K562 (cell line): ENCODE data around the gene SYCP1. TPM values are rescaled to one million over a fixed set of nuclear protein-coding genes. Genes with fewer than 3 reads are reported as not detected.

Experiments
- ARID4B ChIP-seq: sonication (generic); formaldehyde crosslinking; IDR thresholded peaks from 2 replicates; pipeline ENCODE4 v1.8.0; 2022; ENCODE audit warnings: mild to moderate bottlenecking, missing genetic modification reagents
- CBX1 ChIP-seq: sonication (generic); IDR thresholded peaks from 2 replicates; pipeline ENCODE4 v1.6.1; 2016; ENCODE audit warnings: antibody characterized with exemption, low read depth, mild to moderate bottlenecking
- CHD2 ChIP-seq: IDR thresholded peaks from 2 replicates; pipeline ENCODE4 v1.6.1; 2011; ENCODE audit warnings: low read depth, low read length
- CTCFL ChIP-seq: IDR thresholded peaks from 2 replicates; pipeline ENCODE4 v1.6.1; 2011; ENCODE audit warnings: borderline replicate concordance, low read depth, mild to moderate bottlenecking, moderate library complexity, low read length; ENCODE audit not compliant: insufficient read depth, poor library complexity, severe bottlenecking
- CXXC5 ChIP-seq: fragments of 250-450 bp; sonication (Bioruptor Pico); IDR thresholded peaks from 2 replicates; pipeline ENCODE4 v1.8.0; 2022; ENCODE audit warnings: inconsistent platforms, mild to moderate bottlenecking, moderate library complexity
- ETS2 ChIP-seq: IDR thresholded peaks from 2 replicates; pipeline ENCODE4 v1.6.1; 2016; ENCODE audit warnings: borderline replicate concordance, missing genetic modification characterization, mild to moderate bottlenecking, moderate library complexity, missing compliant biosample characterization; ENCODE audit not compliant: poor library complexity, severe bottlenecking
- HBP1 ChIP-seq: fragments of 450-650 bp; formaldehyde crosslinking; IDR thresholded peaks from 2 replicates; pipeline ENCODE4 v1.4.0; 2022; ENCODE audit warnings: missing genetic modification characterization
- HES1 ChIP-seq: fragments of 450-650 bp; IDR thresholded peaks from 2 replicates; pipeline ENCODE4 v1.6.1; 2016; ENCODE audit warnings: low read depth, mild to moderate bottlenecking, moderate library complexity
- KLF6 ChIP-seq: fragments of 250-450 bp; sonication (Bioruptor Pico); IDR thresholded peaks from 2 replicates; pipeline ENCODE4 v1.4.0; 2020; ENCODE audit warnings: mild to moderate bottlenecking, moderate library complexity, borderline replicate concordance
- RBM25 ChIP-seq: fragments of 200-400 bp; formaldehyde crosslinking; IDR thresholded peaks from 2 replicates; pipeline ENCODE4 v1.6.1; 2018; ENCODE audit warnings: low read length, low read depth, moderate library complexity; ENCODE audit not compliant: severe bottlenecking
- SMARCC2 ChIP-seq: fragments of 450-650 bp; IDR thresholded peaks from 2 replicates; pipeline ENCODE4 v1.6.1; 2017; ENCODE audit warnings: antibody characterized with exemption, moderate library complexity, mild to moderate bottlenecking, low read depth
- SREBF1 ChIP-seq: fragments of 150-350 bp; IDR thresholded peaks from 2 replicates; pipeline ENCODE4 v1.6.1; 2014; ENCODE audit warnings: antibody characterized with exemption, low read depth, low read length, borderline replicate concordance
- SRF ChIP-seq, 2 experiments: fragments of 250-450, 450-650 bp in 1 of 2; sonication (Bioruptor Pico) in 1 of 2; sonication (generic) in 1 of 2; formaldehyde crosslinking; IDR thresholded peaks; 2 replicates each; pipeline versions ENCODE4 v1.5.0 to v1.5.1; 2020 to 2022; ENCODE audit warnings: mild to moderate bottlenecking in 1 of 2, missing genetic modification reagents in 1 of 2
- ZFP36 ChIP-seq: fragments of 150-350 bp; IDR thresholded peaks from 2 replicates; pipeline ENCODE4 v1.6.1; 2018; ENCODE audit warnings: low read length, low read depth; ENCODE audit not compliant: partially characterized antibody
- ZNF395 ChIP-seq: fragments of 200-800 bp; sonication (Bioruptor generic); IDR thresholded peaks from 2 replicates; pipeline ENCODE4 v1.6.1; 2017; ENCODE audit warnings: missing genetic modification characterization, missing compliant biosample characterization
- ZNF511 ChIP-seq: sonication (generic); formaldehyde crosslinking; IDR thresholded peaks from 2 replicates; pipeline ENCODE4 v1.8.0; 2022; ENCODE audit warnings: mild to moderate bottlenecking, missing genetic modification reagents
- polyA plus RNA-seq, 8 experiments: library from polyadenylated mRNA; depleted of rRNA in 4 of 8; stranded (reverse) in 5 of 8; unstranded in 3 of 8; fragments of >200 nt; fragmentation: Nextera tagmentation in 2 of 8; fragmentation: Illumina TruSeq in 1 of 8; extraction: Ambion mirVana in 2 of 8; extraction: Trizol in 1 of 8; gene quantifications; 2 replicates each; pipeline versions ENCODE4 v1.2.1 to v1.2.3, GENCODE V29; 2011 to 2014; ENCODE audit warnings: inconsistent platforms in 1 of 8, missing spikeins in 1 of 8
- total RNA-seq, 7 experiments: library from RNA; depleted of rRNA in 6 of 7; stranded (reverse); fragments of >200 nt in 6 of 7; fragmentation: Illumina TruSeq in 2 of 7; extraction: Trizol in 2 of 7; gene quantifications; 2 replicates each; pipeline versions ENCODE4 v1.2.1 to v1.2.3, GENCODE V29; 2011 to 2021; ENCODE audit warnings: low replicate concordance in 1 of 7

The SYCP1 gene
- total and polyA plus RNA-seq, 9 of the 15 experiments (the other 6 are each of a cell fraction or from before 2014, with no cell fraction given): not detected

- TF ChIP-seq ARID4B (CRISPR knock-in tag) (no peak), SRF (CRISPR knock-in tag; IDR thresholded peaks at IDR 0.05) (no peak), CBX1 (no peak), SREBF1 (no peak), HES1 (no peak), HBP1 (CRISPR knock-in tag) (no peak), ZFP36 (no peak), ZNF511 (CRISPR knock-in tag) (no peak), SMARCC2 (no peak), CHD2 (peak; percentile 88), ZNF395 (CRISPR knock-in tag) (no peak), KLF6 (CRISPR knock-in tag) (no peak), CXXC5 (CRISPR knock-in tag) (0 out of 2 replicates have a peak, but pooled peaks have one; percentile 23), CTCFL (no peak), RBM25 (peak; percentile 9), ETS2 (tag) (no peak)
Observed at GRCh38 chr1:114854693-114855320, at the start of gene SYCP1 (continued).
